ENCODE results near the gene SAFB.

Gene SAFB

DNA sequence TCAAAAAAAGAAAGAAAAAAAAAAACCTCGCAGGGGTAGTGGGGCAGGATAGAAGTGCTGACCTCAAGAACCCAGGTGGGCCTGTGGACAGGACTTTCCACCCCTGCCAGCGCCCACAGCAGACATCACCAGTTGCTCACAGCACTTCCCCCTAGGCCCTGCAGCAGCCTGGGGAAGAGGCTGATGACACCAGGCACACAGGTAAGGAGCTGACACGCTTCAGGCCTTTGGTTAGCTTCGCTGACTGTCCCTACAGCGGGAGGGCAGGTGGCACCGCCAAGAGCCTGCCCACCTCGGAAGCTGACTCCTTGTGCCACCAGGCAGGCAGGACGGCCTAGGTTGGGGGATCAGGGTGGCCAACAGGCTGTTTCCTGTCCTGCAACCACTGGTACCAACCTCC, 88.1 kb downstream of the SAFB start:
- DNase-seq (ENCODE audit: insufficient read length): no peak
- TF ChIP-seq TAF1 (IDR thresholded peaks at IDR 0.05; ENCODE audit: borderline replicate concordance, low read depth, low read length) (no peak), POLR2AphosphoS5 (IDR thresholded peaks at IDR 0.05; ENCODE audit: low read depth, low read length) (no peak), POLR2A (IDR thresholded peaks at IDR 0.05; ENCODE audit: low read depth, low read length) (no peak)
- FAIRE-seq: no peak

DNA sequence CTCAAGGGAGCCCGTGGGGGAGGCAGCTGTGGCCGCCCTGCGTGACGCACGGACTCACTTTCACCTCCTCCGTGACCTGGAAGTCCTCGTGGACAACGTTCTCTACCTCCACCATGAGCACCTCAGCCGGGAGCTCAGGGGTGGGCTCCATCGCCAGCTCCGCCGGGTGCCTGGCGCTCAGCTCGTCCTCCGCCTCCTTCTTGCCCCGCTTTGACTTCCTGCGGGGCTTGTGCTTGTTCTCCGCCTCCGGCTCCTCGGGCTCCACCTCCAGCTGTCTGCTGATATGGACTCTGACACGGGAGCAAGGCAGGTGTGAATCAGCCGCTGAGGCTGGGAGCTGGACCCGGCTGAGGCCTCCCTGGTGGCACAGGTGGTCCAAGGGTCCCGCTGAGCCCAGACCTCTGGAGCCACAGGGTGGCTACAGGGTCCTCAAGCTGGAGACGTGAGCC, 88.9 kb downstream of the SAFB start:
- TF ChIP-seq POLR2AphosphoS5 (IDR thresholded peaks at IDR 0.05; ENCODE audit: low read depth, low read length): no peak
- TF ChIP-seq TAF1 (IDR thresholded peaks at IDR 0.05; ENCODE audit: borderline replicate concordance, low read depth, low read length): no peak
- no peak; the same call in 1 of the 2 replicates for TF ChIP-seq POLR2A (IDR thresholded peaks at IDR 0.05; ENCODE audit: low read depth, low read length)
- FAIRE-seq: no peak
- no peak for DNase-seq (ENCODE audit: insufficient read length)

DNA sequence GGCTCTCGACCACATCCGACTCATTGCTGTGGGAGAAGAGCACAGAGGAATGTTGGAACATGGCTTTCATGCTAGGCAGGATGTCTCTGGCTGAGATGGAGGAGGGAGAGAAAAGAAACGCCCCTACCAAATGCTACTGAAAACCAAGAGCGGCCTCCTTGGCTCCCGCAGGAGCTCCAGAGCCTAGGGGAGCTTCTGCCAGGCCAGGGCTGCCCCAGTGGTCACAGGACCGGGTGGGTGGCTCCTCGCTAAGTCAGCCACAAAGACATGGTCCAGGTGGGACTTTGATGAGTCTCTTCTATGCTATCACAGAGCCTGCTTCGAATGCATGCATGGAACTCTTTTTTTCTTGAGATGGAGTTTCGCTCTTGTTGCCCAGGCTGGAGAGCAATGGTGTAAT, 90.3 kb downstream of the SAFB start:
- DNase-seq (ENCODE audit: insufficient read length) (no peak), FAIRE-seq (no peak)
- TF ChIP-seq POLR2A (IDR thresholded peaks at IDR 0.05; ENCODE audit: low read depth, low read length) (no peak), POLR2AphosphoS5 (IDR thresholded peaks at IDR 0.05; ENCODE audit: low read depth, low read length) (no peak), TAF1 (IDR thresholded peaks at IDR 0.05; ENCODE audit: borderline replicate concordance, low read depth, low read length) (no peak)

DNA sequence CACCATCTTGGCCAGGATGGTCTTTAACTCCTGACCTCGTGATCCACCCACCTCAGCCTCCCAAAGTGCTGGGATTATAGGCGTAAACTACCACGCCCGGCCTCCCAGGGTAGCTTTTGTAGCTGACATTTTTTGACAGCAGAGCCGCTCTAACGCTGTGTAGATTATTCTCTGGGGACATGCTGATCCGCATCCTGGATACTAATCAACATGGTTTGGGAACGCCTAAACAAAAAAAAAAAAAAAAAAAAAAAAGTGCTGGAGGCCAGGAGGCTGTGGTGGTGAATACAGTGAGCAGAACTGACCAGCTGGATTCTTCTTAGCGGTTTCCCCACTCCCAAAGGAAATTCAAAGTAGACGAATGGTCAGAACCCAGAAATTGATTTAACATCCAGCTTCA, 91.9 kb downstream of the SAFB start:
- DNase-seq (ENCODE audit: insufficient read length): no peak
- FAIRE-seq: no peak
- TF ChIP-seq POLR2A (IDR thresholded peaks at IDR 0.05; ENCODE audit: low read depth, low read length): no peak
- TF ChIP-seq POLR2AphosphoS5 (IDR thresholded peaks at IDR 0.05; ENCODE audit: low read depth, low read length): no peak
- no peak for TF ChIP-seq TAF1 (IDR thresholded peaks at IDR 0.05; ENCODE audit: borderline replicate concordance, low read depth, low read length)

DNA sequence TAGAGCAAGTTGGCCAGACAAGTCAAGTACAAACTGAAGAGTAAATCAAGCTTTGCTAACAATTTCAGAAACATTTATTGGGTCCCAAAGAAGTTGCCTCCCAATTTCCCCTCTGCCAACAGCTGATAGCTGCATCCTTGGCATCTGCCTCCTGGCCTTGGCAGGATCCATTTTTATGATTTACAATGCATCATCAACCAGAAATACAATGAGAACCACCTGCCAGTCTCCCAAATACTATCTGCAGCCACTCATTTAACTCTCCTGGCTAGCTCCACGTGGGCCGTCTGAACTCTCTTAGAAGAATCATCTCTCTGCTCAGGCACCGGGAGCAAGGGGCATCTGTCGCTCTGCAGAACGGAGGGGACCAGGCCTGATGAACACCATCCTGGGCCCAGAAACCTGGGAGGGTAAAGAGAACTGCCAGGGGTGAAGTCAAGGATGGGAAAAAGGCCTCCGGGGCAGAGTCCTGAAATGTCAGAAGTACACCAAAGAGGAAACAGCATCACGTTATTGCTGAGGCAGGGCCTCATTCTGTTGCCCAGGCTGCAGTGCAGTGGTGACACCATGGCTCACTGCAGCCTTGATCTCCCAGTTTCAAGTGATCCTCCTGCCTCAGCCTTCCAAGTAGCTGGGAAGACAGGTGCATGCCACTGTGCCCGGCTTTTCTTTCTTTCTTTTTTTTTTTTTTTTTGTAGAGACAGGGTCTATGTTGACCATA, 94.5 kb downstream of the SAFB start:
- FAIRE-seq (no peak), DNase-seq (ENCODE audit: insufficient read length) (no peak)
- no peak for TF ChIP-seq POLR2AphosphoS5 (IDR thresholded peaks at IDR 0.05; ENCODE audit: low read depth, low read length)
- TF ChIP-seq POLR2A (IDR thresholded peaks at IDR 0.05; ENCODE audit: low read depth, low read length): no peak
- no peak for TF ChIP-seq TAF1 (IDR thresholded peaks at IDR 0.05; ENCODE audit: borderline replicate concordance, low read depth, low read length)
